ENCODE measurements around the gene TERF2IP.

- TF ChIP-seq POLR2A (IDR thresholded peaks at IDR 0.05; ENCODE audit: low read depth, low read length), result no peak
- no peak for TF ChIP-seq POLR2AphosphoS5 (IDR thresholded peaks at IDR 0.05; ENCODE audit: low read depth, low read length)
- TF ChIP-seq TAF1 (IDR thresholded peaks at IDR 0.05; ENCODE audit: borderline replicate concordance, low read depth, low read length), result no peak
Measured at GRCh38 chr16:75624921-75625334, 22.6 kb upstream of the TERF2IP start.

Measured in GM12892 (cell line).